Hematopoietic multipotent progenitor cell treated with erythropoietin and hydrocortisone succinate and interleukin-3 and kit ligand, for 6 days (in vitro differentiated cells): ENCODE results near the gene SPACA7.
"Not testable (repeated sequence)": the region's sequence is repeated elsewhere in the genome, so short reads cannot be mapped to it uniquely, and the experiment has no call there.

Experiments
- DNase-seq: peaks from one replicate; pipeline ENCODE4 v3.0.0-alpha.2; 2015

SPACA7 gene

GRCh38 chr13:112431734-112432133 is 55.6 kb downstream of the SPACA7 start:
- DNase-seq: no peak

- not testable (repeated sequence) for DNase-seq
Measured at GRCh38 chr13:112432734-112433133, 56.6 kb downstream of the SPACA7 start.

GRCh38 chr13:112433517-112433916 is 57.4 kb downstream of the SPACA7 start:
- not testable (repeated sequence) for DNase-seq

- no peak for DNase-seq
Measured at GRCh38 chr13:112434032-112434431, 57.9 kb downstream of the SPACA7 start.

GRCh38 chr13:112434937-112435523 is 58.9 kb downstream of the SPACA7 start:
- DNase-seq: no peak

GRCh38 chr13:112435973-112436372 is 59.8 kb downstream of the SPACA7 start:
- no peak for DNase-seq

- DNase-seq: no peak
Measured at GRCh38 chr13:112438094-112438493, 61.9 kb downstream of the SPACA7 start.

GRCh38 chr13:112438515-112438914 is 62.4 kb downstream of the SPACA7 start:
- no peak for DNase-seq

- no peak for DNase-seq
Measured at GRCh38 chr13:112441226-112441625, 65.1 kb downstream of the SPACA7 start.

GRCh38 chr13:112441779-112442310 is 65.7 kb downstream of the SPACA7 start:
- DNase-seq: no peak

- DNase-seq: no peak
Measured at GRCh38 chr13:112442483-112443090, 66.4 kb downstream of the SPACA7 start.

- DNase-seq: peak; percentile 24
Measured at GRCh38 chr13:112443191-112443994, 67.2 kb downstream of the SPACA7 start.

GRCh38 chr13:112443995-112444311 is 67.8 kb downstream of the SPACA7 start:
- DNase-seq: peak; percentile 75

GRCh38 chr13:112444416-112445399 is 68.6 kb downstream of the SPACA7 start:
- peak; percentile 3 for DNase-seq

- no peak for DNase-seq
Measured at GRCh38 chr13:112445411-112446271, 69.5 kb downstream of the SPACA7 start.

GRCh38 chr13:112446347-112446861 is 70.2 kb downstream of the SPACA7 start:
- no peak for DNase-seq

GRCh38 chr13:112446867-112447266 is 70.7 kb downstream of the SPACA7 start:
- DNase-seq: no peak

GRCh38 chr13:112447306-112447705 is 71.2 kb downstream of the SPACA7 start:
- no peak for DNase-seq

- DNase-seq: no peak
Measured at GRCh38 chr13:112447761-112448603, 71.8 kb downstream of the SPACA7 start.
